Measurements from ENCODE around the gene STRIP1.

Gene STRIP1

DNA sequence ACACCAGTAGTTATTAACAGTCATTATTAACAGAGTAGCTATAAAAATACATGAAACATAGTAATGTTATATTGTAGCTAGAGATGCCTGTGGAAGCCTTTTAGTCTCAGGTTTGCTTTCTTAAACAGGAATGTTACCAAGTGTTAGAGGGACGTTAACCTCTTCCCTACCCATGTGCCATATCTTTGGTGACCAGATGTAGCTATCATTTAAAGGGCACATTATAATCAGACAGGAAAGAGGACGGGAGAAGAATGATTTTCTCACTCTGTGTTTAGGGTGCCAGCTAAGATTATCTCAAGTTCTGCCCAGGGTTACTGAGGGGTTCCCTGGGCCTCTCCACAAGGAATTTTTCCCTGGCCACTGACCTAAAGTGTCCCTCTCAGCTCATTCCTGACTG is 57.0 kb downstream of the STRIP1 start:
- DNase-seq (ENCODE audit: low spot score) (no peak), FAIRE-seq (no peak)

DNA sequence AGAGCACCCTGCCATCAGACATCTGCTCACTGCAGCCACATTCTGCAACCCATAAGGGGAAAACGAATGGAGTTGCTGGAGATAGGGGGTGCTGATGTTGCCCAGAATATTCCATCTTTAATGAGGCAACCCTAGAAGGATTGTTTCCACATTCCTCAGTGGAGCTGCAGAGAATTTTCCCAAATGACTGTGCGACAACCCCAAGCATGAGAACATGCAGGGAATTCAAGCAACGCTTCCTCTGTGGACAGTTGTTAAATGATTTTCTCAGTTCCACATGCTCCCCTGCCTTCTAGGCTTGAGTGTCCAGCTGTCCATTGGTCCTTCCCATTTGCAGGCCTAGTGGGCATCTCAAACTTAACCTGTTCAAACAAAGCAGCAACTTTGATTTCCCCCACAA is 57.4 kb downstream of the STRIP1 start:
- FAIRE-seq (no peak), DNase-seq (ENCODE audit: low spot score) (no peak)

DNA sequence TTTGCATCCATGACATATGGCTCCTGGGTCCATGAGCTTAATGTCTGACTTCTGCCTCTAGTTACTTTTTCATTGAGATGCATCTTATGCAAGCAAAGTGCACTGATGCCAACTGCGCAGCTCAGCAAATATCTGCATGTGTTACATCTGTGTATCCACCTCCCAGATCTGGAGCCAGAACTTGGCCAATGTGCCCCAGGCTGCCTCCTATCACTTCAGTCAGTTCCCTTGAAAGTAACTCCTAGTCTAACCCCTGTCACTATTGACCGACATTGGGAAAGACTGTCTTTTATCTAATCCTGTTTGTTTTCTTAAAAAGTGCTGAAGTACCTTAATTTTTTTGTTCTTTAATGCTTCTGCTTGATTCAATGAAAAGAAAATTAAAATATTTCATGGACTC is 58.6 kb downstream of the STRIP1 start:
- no peak for FAIRE-seq
- no peak for DNase-seq (ENCODE audit: low spot score)

- DNase-seq (ENCODE audit: low spot score) (no peak), FAIRE-seq (no peak)
These were observed 60.7 kb downstream of the STRIP1 start for GRCh38 chr1:110094931-110095654.

- FAIRE-seq (no peak), DNase-seq (ENCODE audit: low spot score) (no peak)
These were observed 63.2 kb downstream of the STRIP1 start for GRCh38 chr1:110097507-110098221.

GRCh38 chr1:110098222-110099026 is 64.0 kb downstream of the STRIP1 start:
- no peak for FAIRE-seq
- DNase-seq (ENCODE audit: low spot score): no peak

DNA sequence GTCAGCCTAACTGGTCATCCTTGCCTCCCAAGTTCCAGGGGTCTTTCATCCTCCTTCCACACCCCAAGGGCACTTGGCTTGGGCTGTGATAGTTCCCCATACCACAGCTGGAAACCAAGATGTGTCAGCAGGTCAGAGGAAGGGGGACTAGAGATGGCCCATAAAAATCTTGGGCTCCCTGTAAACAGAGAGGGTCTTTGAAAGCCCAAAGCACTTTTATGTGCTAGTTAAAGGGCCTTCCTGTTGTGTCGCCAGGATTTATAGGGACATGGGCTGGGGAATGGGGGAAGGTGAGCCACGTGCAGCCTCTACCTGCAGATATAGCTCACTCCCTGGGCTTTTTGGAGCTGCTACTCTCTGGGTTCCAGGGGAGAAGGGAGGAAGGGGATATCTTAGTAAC is 65.9 kb downstream of the STRIP1 start:
- FAIRE-seq (no peak), DNase-seq (ENCODE audit: low spot score) (no peak)

DNA sequence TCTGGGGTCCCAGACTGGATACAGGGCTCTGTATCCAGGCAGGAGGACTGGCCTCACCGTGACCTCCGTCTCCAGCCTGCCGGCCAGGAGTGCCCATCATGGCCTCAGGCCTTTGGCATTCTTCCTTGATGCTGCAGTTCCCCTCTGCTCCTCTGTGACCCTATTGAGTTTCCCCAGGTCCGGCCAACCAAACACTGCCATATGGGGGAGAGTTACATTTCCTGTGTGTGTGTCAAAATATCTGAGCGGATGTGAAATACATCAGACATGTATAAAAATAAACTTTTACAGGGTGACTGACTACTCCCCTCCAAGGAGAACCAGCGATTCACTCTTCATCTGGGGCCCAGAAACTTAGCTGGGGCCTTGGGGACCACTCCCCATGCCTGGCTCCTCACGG is 67.7 kb downstream of the STRIP1 start:
- no peak for DNase-seq (ENCODE audit: low spot score)
- FAIRE-seq: no peak

All from urothelium cell line (cell line).